K562 (cell line): Measurements from ENCODE around the gene SEH1L. TPM values are rescaled to one million over a fixed set of nuclear protein-coding genes. Genes with fewer than 3 reads are reported as not detected.

Experiments
- ATAC-seq: fragments of 200-7000 bp; cut with Tn5 transposase; 3 replicates; pipeline ENCODE4 v1.9.1; 2020; ENCODE audit warnings: moderate library complexity
- BruUV-seq: library from RNA; stranded (reverse); fragments of 400-500 nt; replicated peaks from 2 replicates; lab custom pipeline; 2021; lab: Mats Ljungman, UMichigan
- CTCF ChIA-PET: fragments of 300-600 bp; formaldehyde crosslinking; extraction: SDS; loops from one replicate; lab custom pipeline; 2021; ENCODE audit warnings: low intra/inter-chr PET ratio; lab: Yijun Ruan, JAX
- POLR2A ChIA-PET: fragments of 300-600, 350-650 bp; sonication (Branson Sonifier 250); formaldehyde crosslinking; extraction: SDS; loops from one replicate; lab custom pipeline; 2021; ENCODE audit warnings: antibody characterized with exemption, inconsistent platforms; lab: Yijun Ruan, JAX
- DNase-seq, 4 experiments: peaks; one replicate each; pipeline versions ENCODE4 v3.0.0 to v3.0.0-alpha.2; 2011 to 2018; ENCODE audit warnings: low spot score in 3 of 4, mixed read lengths in 3 of 4; ENCODE audit errors: extremely low read depth in 1 of 4
- FAIRE-seq: peaks from 2 replicates; lab custom pipeline; 2011; peaks lifted over from hg19 to GRCh38; lab: Jason Lieb, UNC
- H2AFZ ChIP-seq: 2 replicates; pipeline ENCODE4 v1.6.0; 2011; ENCODE audit warnings: low read depth, low read length, control low read depth, inconsistent platforms
- H3K27ac ChIP-seq: fragments of 200-600 bp; 3 replicates; pipeline ENCODE4 v1.8.0; 2011; ENCODE audit warnings: low read depth, mild to moderate bottlenecking, control low read depth, inconsistent platforms, low read length, moderate library complexity, mixed read lengths; ENCODE audit errors: extremely low read depth
- H3K27me3 ChIP-seq, 2 experiments: fragments of 300-600 bp in 1 of 2; 2 replicates in 1 of 2; 3 replicates in 1 of 2; pipeline versions ENCODE4 v1.6.0 to v1.8.0; 2011; ENCODE audit warnings: inconsistent platforms in 2 of 2, low read length in 2 of 2, mild to moderate bottlenecking in 1 of 2, mixed read lengths in 1 of 2, moderate library complexity in 1 of 2; ENCODE audit not compliant: control insufficient read depth in 2 of 2, insufficient read depth in 2 of 2
- H3K36me3 ChIP-seq: fragments of 300-600 bp; 3 replicates; pipeline ENCODE4 v1.8.0; 2011; ENCODE audit warnings: mild to moderate bottlenecking, low read length, inconsistent platforms; ENCODE audit not compliant: control insufficient read depth, insufficient read depth
- H3K4me1 ChIP-seq, 2 experiments: fragments of 200-600 bp in 1 of 2; replicated peaks in 1 of 2; 2 replicates in 1 of 2; 3 replicates in 1 of 2; pipeline versions ENCODE4 v1.5.1 to v1.8.0; 2011; ENCODE audit warnings: inconsistent platforms in 2 of 2, low read length in 2 of 2, mild to moderate bottlenecking in 1 of 2, mixed read lengths in 1 of 2, moderate library complexity in 1 of 2; ENCODE audit not compliant: control insufficient read depth in 2 of 2, insufficient read depth in 2 of 2
- H3K4me2 ChIP-seq: 2 replicates; pipeline ENCODE4 v1.6.1; 2011; ENCODE audit warnings: low read length, control low read depth, inconsistent platforms, mixed read lengths; ENCODE audit not compliant: insufficient read depth
- H3K4me3 ChIP-seq: fragments of 200-600 bp; sonication (generic), shearing (Covaris generic); 2 replicates; pipeline ENCODE4 v1.5.1; 2016; ENCODE audit warnings: control low read depth, inconsistent platforms
- H3K79me2 ChIP-seq: fragments of 200-600 bp; 3 replicates; pipeline ENCODE4 v1.8.0; 2011; ENCODE audit warnings: low read length, inconsistent platforms; ENCODE audit not compliant: control insufficient read depth, insufficient read depth
- H3K9ac ChIP-seq, 2 experiments: 2 replicates each; pipeline versions ENCODE4 v1.6.0 to v1.6.1; 2011; ENCODE audit warnings: low read depth in 2 of 2, low read length in 2 of 2, control low read depth in 1 of 2, inconsistent platforms in 1 of 2, mild to moderate bottlenecking in 1 of 2, mixed read lengths in 1 of 2; ENCODE audit not compliant: insufficient read depth in 1 of 2
- H3K9me1 ChIP-seq: one replicate; pipeline ENCODE4 v1.6.0; 2011; ENCODE audit warnings: inconsistent platforms, mild to moderate bottlenecking, low read length, moderate library complexity; ENCODE audit not compliant: control insufficient read depth, insufficient read depth
- H3K9me3 ChIP-seq: replicated peaks from 2 replicates; pipeline ENCODE4 v1.5.1; 2011; ENCODE audit warnings: low read depth, low read length, inconsistent platforms; ENCODE audit not compliant: control insufficient read depth, insufficient read depth
- H4K20me1 ChIP-seq: replicated peaks from 2 replicates; pipeline ENCODE4 v1.6.1; 2011; ENCODE audit warnings: low read length, inconsistent platforms, mixed read lengths; ENCODE audit not compliant: control insufficient read depth, insufficient read depth
- ELF1 ChIP-seq: fragments of 200-800 bp; sonication (Bioruptor generic); IDR thresholded peaks from 2 replicates; pipeline ENCODE4 v1.6.1; 2016; ENCODE audit warnings: missing genetic modification characterization, missing compliant biosample characterization
- KHSRP ChIP-seq: fragments of 450-650 bp; IDR thresholded peaks from 2 replicates; pipeline ENCODE4 v1.6.1; 2017
- POLR2AphosphoS2 ChIP-seq: IDR thresholded peaks from 2 replicates; pipeline ENCODE4 v1.6.1; 2012; ENCODE audit warnings: low read length, improper control_type of control experiment
- SIRT6 ChIP-seq: IDR thresholded peaks from one replicate; pipeline ENCODE4 v1.6.1; 2012; ENCODE audit warnings: low read depth, mild to moderate bottlenecking, control low read depth, inconsistent platforms, low read length, moderate library complexity
- SOX6 ChIP-seq: fragments of 450-650 bp; IDR thresholded peaks from 2 replicates; pipeline ENCODE4 v1.6.1; 2014; ENCODE audit warnings: mild to moderate bottlenecking
- TCFL5 ChIP-seq: fragments of 250-450 bp; sonication (Bioruptor Pico); conservative IDR thresholded peaks from 2 replicates; pipeline ENCODE4 v1.6.1; 2021; ENCODE audit warnings: mild to moderate bottlenecking, moderate library complexity, matching md5 sums
- ZC3H4 ChIP-seq: sonication (generic); formaldehyde crosslinking; IDR thresholded peaks from 2 replicates; pipeline ENCODE4 v1.9.0; 2021; ENCODE audit warnings: missing genetic modification reagents, borderline replicate concordance
- WGBS: fragments of 100-300 bp; shearing (Covaris generic); methylation state at CpG from one replicate; pipeline ENCODE4 v1.1.6; 2016; ENCODE audit warnings: low coverage, mixed read lengths; ENCODE audit not compliant: insufficient coverage; ENCODE audit errors: missing lambda C conversion rate; 5-methylcytosine and 5-hydroxymethylcytosine counted together
- in situ Hi-C: fragments of 300-500 bp; cut with MboI; formaldehyde crosslinking; loops from 4 replicates; pipeline ENCODE4 v1.15.0; 2018; ENCODE audit warnings: inconsistent platforms, mixed read lengths
- intact Hi-C: fragments of 100-400 bp; cut with micrococcal nuclease; formaldehyde crosslinking; loops from 2 replicates; pipeline ENCODE4 v1.14.2; 2022
- polyA plus RNA-seq, 8 experiments: library from polyadenylated mRNA; depleted of rRNA in 4 of 8; stranded (reverse) in 5 of 8; unstranded in 3 of 8; fragments of >200 nt; fragmentation: Nextera tagmentation in 2 of 8; fragmentation: Illumina TruSeq in 1 of 8; extraction: Ambion mirVana in 2 of 8; extraction: Trizol in 1 of 8; gene quantifications; 2 replicates each; pipeline versions ENCODE4 v1.2.1 to v1.2.3, GENCODE V29; 2011 to 2014; ENCODE audit warnings: inconsistent platforms in 1 of 8, missing spikeins in 1 of 8
- total RNA-seq, 7 experiments: library from RNA; depleted of rRNA in 6 of 7; stranded (reverse); fragments of >200 nt in 6 of 7; fragmentation: Illumina TruSeq in 2 of 7; extraction: Trizol in 2 of 7; gene quantifications; 2 replicates each; pipeline versions ENCODE4 v1.2.1 to v1.2.3, GENCODE V29; 2011 to 2021; ENCODE audit warnings: low replicate concordance in 1 of 7
- TF ChIP-seq, protein P1 (sequence below): fragments of 250-450 bp; sonication (Bioruptor Pico); IDR thresholded peaks from 2 replicates; pipeline ENCODE4 v1.8.0; 2021; ENCODE audit warnings: moderate library complexity, mild to moderate bottlenecking, inconsistent platforms
- TF ChIP-seq, protein P2 (sequence below): sonication (generic); formaldehyde crosslinking; IDR thresholded peaks from 2 replicates; pipeline ENCODE4 v1.8.0; 2022; ENCODE audit warnings: mild to moderate bottlenecking, missing genetic modification reagents
- TF ChIP-seq, protein P3 (sequence below), 2 experiments: fragments of 450-650 bp; formaldehyde crosslinking in 1 of 2; IDR thresholded peaks; 2 replicates each; pipeline versions ENCODE4 v1.4.0 to v1.6.1; 2014 to 2020; ENCODE audit warnings: mild to moderate bottlenecking in 2 of 2, borderline replicate concordance in 1 of 2, low read depth in 1 of 2
- TF ChIP-seq, protein P4 (sequence below): sonication (generic); formaldehyde crosslinking; IDR thresholded peaks from 2 replicates; pipeline ENCODE4 v1.5.0; 2020; ENCODE audit warnings: missing genetic modification reagents

Gene SEH1L
- total and polyA plus RNA-seq, 9 of the 15 experiments (the other 6 are each of a cell fraction or from before 2014, with no cell fraction given) = 62.2 to 180 (median 108) TPM

DNA sequence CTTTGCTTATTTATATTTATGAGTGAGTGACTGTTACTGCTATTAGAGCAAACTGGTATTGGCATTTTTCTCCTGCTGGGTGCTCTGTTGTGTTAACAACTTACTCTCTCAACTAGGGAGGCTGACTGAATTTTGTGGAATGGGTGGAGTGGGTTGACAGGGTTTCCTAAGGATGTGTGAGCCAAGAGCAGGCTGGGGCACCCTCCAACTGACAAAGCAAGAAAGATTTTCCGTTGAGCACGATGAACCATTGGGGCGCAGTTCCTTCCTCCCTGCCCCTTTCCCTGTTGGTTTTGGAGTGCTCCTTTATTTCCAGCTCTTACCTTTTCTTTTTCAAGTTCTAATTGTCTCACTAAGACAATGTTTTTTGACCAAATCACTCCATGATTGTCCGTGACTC, 20.3 kb downstream of the SEH1L start:
- Histone ChIP-seq H3K27me3 (no peaks in the 10 kb centered on the region), H3K9me1 (no peaks in the 10 kb centered on the region), H4K20me1 (no peaks in the 10 kb centered on the region), H3K4me2 (no peak overlapping the region), H3K4me1 (no peaks in the 10 kb centered on the region), H3K79me2 (peaks cover 28% of the 10 kb centered on the region), H3K9ac (no peak overlapping the region), H2AFZ (no peak overlapping the region), H3K36me3 (peaks cover 89% of the 10 kb centered on the region), H3K9me3 (no peaks in the 10 kb centered on the region), H3K4me3 (no peak overlapping the region), H3K27ac (no peak overlapping the region)
- intact Hi-C loops = no loop called here
- ChIA-PET CTCF (no interaction called here), POLR2A (interaction anchor here (0.6 kb wide), 1 partner anchor 591 kb away, joined by 3 read pairs; the partner anchor contains the start of gene AFG3L2)
- ATAC-seq (no peak), DNase-seq (no peak), FAIRE-seq (no peak)
- TF ChIP-seq, protein P1, sequence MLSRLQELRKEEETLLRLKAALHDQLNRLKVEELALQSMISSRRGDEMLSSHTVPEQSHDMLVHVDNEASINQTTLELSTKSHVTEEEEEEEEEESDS (CRISPR knock-in tag) = no peak
- TF ChIP-seq ELF1 (no peak), ZC3H4 (no peak), TCFL5 (CRISPR knock-in tag) (no peak), POLR2AphosphoS2 (no peak), KHSRP (no peak), SIRT6 (no peak), SOX6 (no peak)
- TF ChIP-seq, protein P2, sequence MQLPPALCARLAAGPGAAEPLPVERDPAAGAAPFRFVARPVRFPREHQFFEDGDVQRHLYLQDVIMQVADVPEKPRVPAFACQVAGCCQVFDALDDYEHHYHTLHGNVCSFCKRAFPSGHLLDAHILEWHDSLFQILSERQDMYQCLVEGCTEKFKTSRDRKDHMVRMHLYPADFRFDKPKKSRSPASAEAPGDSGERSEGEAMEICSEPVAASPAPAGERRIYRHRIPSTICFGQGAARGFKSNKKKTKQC = no peak
- TF ChIP-seq, protein P3, sequence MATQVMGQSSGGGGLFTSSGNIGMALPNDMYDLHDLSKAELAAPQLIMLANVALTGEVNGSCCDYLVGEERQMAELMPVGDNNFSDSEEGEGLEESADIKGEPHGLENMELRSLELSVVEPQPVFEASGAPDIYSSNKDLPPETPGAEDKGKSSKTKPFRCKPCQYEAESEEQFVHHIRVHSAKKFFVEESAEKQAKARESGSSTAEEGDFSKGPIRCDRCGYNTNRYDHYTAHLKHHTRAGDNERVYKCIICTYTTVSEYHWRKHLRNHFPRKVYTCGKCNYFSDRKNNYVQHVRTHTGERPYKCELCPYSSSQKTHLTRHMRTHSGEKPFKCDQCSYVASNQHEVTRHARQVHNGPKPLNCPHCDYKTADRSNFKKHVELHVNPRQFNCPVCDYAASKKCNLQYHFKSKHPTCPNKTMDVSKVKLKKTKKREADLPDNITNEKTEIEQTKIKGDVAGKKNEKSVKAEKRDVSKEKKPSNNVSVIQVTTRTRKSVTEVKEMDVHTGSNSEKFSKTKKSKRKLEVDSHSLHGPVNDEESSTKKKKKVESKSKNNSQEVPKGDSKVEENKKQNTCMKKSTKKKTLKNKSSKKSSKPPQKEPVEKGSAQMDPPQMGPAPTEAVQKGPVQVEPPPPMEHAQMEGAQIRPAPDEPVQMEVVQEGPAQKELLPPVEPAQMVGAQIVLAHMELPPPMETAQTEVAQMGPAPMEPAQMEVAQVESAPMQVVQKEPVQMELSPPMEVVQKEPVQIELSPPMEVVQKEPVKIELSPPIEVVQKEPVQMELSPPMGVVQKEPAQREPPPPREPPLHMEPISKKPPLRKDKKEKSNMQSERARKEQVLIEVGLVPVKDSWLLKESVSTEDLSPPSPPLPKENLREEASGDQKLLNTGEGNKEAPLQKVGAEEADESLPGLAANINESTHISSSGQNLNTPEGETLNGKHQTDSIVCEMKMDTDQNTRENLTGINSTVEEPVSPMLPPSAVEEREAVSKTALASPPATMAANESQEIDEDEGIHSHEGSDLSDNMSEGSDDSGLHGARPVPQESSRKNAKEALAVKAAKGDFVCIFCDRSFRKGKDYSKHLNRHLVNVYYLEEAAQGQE (IDR thresholded peaks at IDR 0.05; ENCODE audit: borderline replicate concordance) = no peak
- TF ChIP-seq, protein P3 (CRISPR knock-in tag; IDR thresholded peaks at IDR 0.05; ENCODE audit: low read depth) = no peak
- TF ChIP-seq, protein P4, sequence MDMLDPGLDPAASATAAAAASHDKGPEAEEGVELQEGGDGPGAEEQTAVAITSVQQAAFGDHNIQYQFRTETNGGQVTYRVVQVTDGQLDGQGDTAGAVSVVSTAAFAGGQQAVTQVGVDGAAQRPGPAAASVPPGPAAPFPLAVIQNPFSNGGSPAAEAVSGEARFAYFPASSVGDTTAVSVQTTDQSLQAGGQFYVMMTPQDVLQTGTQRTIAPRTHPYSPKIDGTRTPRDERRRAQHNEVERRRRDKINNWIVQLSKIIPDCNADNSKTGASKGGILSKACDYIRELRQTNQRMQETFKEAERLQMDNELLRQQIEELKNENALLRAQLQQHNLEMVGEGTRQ (CRISPR knock-in tag) = no peak
- WGBS = 96% methylated on average over 4 of the region's 4 CpGs
- no TSS peak for BruUV-seq
- in situ Hi-C loops = no loop called here
